ENCODE results near the gene HEXB.
A peak's percentile ranks its signal among the peaks of the same experiment; 100 is the strongest.

The HEXB gene

GRCh38 chr5:74684900-74685851 lies at the start of gene HEXB:
Gene HEXB (plus strand): TSS chr5:74685233. CDS start chr5:74685261, 28 bp downstream.
- peak; percentile 92 for DNase-seq

GRCh38 chr5:74636149-74636548 lies 48.9 kb upstream of the HEXB start:
- no peak for DNase-seq

- no peak for DNase-seq
Observed at GRCh38 chr5:74636552-74636951, 48.5 kb upstream of the HEXB start.

- no peak for DNase-seq
Observed at GRCh38 chr5:74638544-74638969, 46.5 kb upstream of the HEXB start.

GRCh38 chr5:74638970-74639806 lies 45.8 kb upstream of the HEXB start:
- DNase-seq = no peak

- DNase-seq = peak; percentile 72
Observed at GRCh38 chr5:74639807-74640449, 45.1 kb upstream of the HEXB start.

GRCh38 chr5:74640450-74640953 lies 44.5 kb upstream of the HEXB start, which contains the start of gene ENC1:
Gene ENC1 (minus strand): TSS chr5:74640728. CDS start chr5:74636485, 4,243 bp downstream.
- DNase-seq = peak; percentile 83

GRCh38 chr5:74640954-74641734 lies 43.9 kb upstream of the HEXB start:
- peak; percentile 76 for DNase-seq

- peak; percentile 57 for DNase-seq
Observed at GRCh38 chr5:74641735-74642542, 43.1 kb upstream of the HEXB start.

GRCh38 chr5:74642543-74642863 lies 42.5 kb upstream of the HEXB start:
- DNase-seq = no peak

GRCh38 chr5:74643111-74643562 lies 41.9 kb upstream of the HEXB start:
- DNase-seq = no peak

GRCh38 chr5:74647096-74647495 lies 37.9 kb upstream of the HEXB start:
- no peak for DNase-seq

GRCh38 chr5:74648835-74649293 lies 36.2 kb upstream of the HEXB start:
- no peak for DNase-seq

- no peak for DNase-seq
Observed at GRCh38 chr5:74649421-74649973, 35.5 kb upstream of the HEXB start.

- no peak for DNase-seq
Observed at GRCh38 chr5:74651710-74652109, 33.3 kb upstream of the HEXB start.

GRCh38 chr5:74652576-74652975 lies 32.5 kb upstream of the HEXB start:
- no peak for DNase-seq

- no peak for DNase-seq
Observed at GRCh38 chr5:74653991-74654390, 31.0 kb upstream of the HEXB start.

- DNase-seq = no peak
Observed at GRCh38 chr5:74655206-74655605, 29.8 kb upstream of the HEXB start.

GRCh38 chr5:74655716-74656115 lies 29.3 kb upstream of the HEXB start:
- DNase-seq = no peak

GRCh38 chr5:74657165-74657564 lies 27.9 kb upstream of the HEXB start:
- DNase-seq = no peak

- no peak for DNase-seq
Observed at GRCh38 chr5:74659172-74659571, 25.9 kb upstream of the HEXB start.

Measured in activated CD8-positive, alpha-beta memory T cell treated with anti-CD3 and anti-CD28 coated beads, Interleukin-2, amount 50 U/mL, for 48 hours (primary cell).